HG02840 (cell line): ENCODE measurements around the gene ZNF215.
"Not testable (repeated sequence)": the region's sequence is repeated elsewhere in the genome, so short reads cannot be mapped to it uniquely, and the experiment has no call there.

Source experiments
- ATAC-seq: cut with Tn5 transposase; IDR thresholded peaks from one replicate; pipeline ENCODE4 v1.9.1; 2021; ENCODE audit warnings: mild to moderate bottlenecking, moderate library complexity, moderate number of reproducible peaks; ENCODE audit not compliant: unreplicated experiment, low FRiP score

ZNF215 gene

GRCh38 chr11:6926208-6927029 lies at the start of gene ZNF215:
Gene ZNF215, plus strand, starts transcription at chr11:6926426. Its CDS starts 5,847 bp downstream, at chr11:6932273.
- ATAC-seq = peak; percentile 51

GRCh38 chr11:6876914-6877313 lies 49.3 kb upstream of the ZNF215 start:
- no peak for ATAC-seq

GRCh38 chr11:6882751-6883150 lies 43.5 kb upstream of the ZNF215 start:
- ATAC-seq = no peak

- ATAC-seq = not testable (repeated sequence)
These were observed 38.5 kb upstream of the ZNF215 start for GRCh38 chr11:6887711-6888110.

GRCh38 chr11:6888830-6889229 lies 37.4 kb upstream of the ZNF215 start:
- no peak for ATAC-seq

GRCh38 chr11:6889835-6890234 lies 36.4 kb upstream of the ZNF215 start:
- ATAC-seq = no peak

- ATAC-seq = no peak
These were observed 33.8 kb upstream of the ZNF215 start, which contains the start of gene OR2D2 for GRCh38 chr11:6892400-6892799. Gene OR2D2, minus strand, starts transcription at chr11:6892500. Its CDS starts 0 bp downstream, at chr11:6892500.

GRCh38 chr11:6894097-6894496 lies 32.1 kb upstream of the ZNF215 start:
- ATAC-seq = no peak

- no peak for ATAC-seq
These were observed 31.2 kb upstream of the ZNF215 start for GRCh38 chr11:6895010-6895409.

GRCh38 chr11:6898911-6899310 lies 27.3 kb upstream of the ZNF215 start:
- no peak for ATAC-seq

- ATAC-seq = no peak
These were observed 25.8 kb upstream of the ZNF215 start for GRCh38 chr11:6900327-6900999.

GRCh38 chr11:6904804-6905203 lies 21.4 kb upstream of the ZNF215 start:
- ATAC-seq = not testable (repeated sequence)

GRCh38 chr11:6911378-6911777 lies 14.8 kb upstream of the ZNF215 start:
- no peak for ATAC-seq

- ATAC-seq = no peak
These were observed 14.3 kb upstream of the ZNF215 start for GRCh38 chr11:6911948-6912347.

GRCh38 chr11:6919698-6920097 lies 6.5 kb upstream of the ZNF215 start:
- ATAC-seq = no peak

- ATAC-seq = no peak
These were observed 5.5 kb upstream of the ZNF215 start, which contains the start of gene OR2D3 for GRCh38 chr11:6920702-6921101. Gene OR2D3, plus strand, starts transcription at chr11:6921002. Its CDS starts 0 bp downstream, at chr11:6921002.

GRCh38 chr11:6925007-6925577 lies 1.1 kb upstream of the ZNF215 start:
- no peak for ATAC-seq

- ATAC-seq = no peak
These were observed 504 bp upstream of the ZNF215 start for GRCh38 chr11:6925636-6926207.

GRCh38 chr11:6927030-6927617 lies 898 bp downstream of the ZNF215 start:
- ATAC-seq = peak; percentile 68

GRCh38 chr11:6928916-6929315 lies 2.7 kb downstream of the ZNF215 start:
- ATAC-seq = no peak
